Activated CD8-positive, alpha-beta T cell treated with anti-CD3 and anti-CD28 coated beads for 36 hours (primary cell): ENCODE measurements around the gene DMRT1. TPM values are rescaled to one million over a fixed set of nuclear protein-coding genes. Genes with fewer than 3 reads are reported as not detected.

Experiments
- ATAC-seq: fragments of 200-7000 bp; cut with Tn5 transposase; one replicate; pipeline ENCODE4 v1.10.0; 2021; ENCODE audit warnings: mild to moderate bottlenecking, moderate library complexity
- CTCF ChIA-PET: fragments of 350-600 bp; sonication (Branson Sonifier 250); formaldehyde crosslinking; loops from one replicate; lab custom pipeline; 2021; ENCODE audit warnings: antibody characterized with exemption; lab: Charles Lee
- POLR2A ChIA-PET: fragments of 350-600 bp; sonication (Branson Sonifier 250); formaldehyde crosslinking; loops from one replicate; lab custom pipeline; 2021; ENCODE audit warnings: antibody characterized with exemption; lab: Charles Lee
- DNase-seq: peaks from one replicate; pipeline ENCODE4 v3.0.0-alpha.2; 2020
- H3K27ac Mint-ChIP-seq: one replicate; pipeline ENCODE4 v1.8.0; 2021; ENCODE audit warnings: mild to moderate bottlenecking, mixed read lengths
- H3K27me3 Mint-ChIP-seq: one replicate; pipeline ENCODE4 v1.8.0; 2021; ENCODE audit warnings: mixed read lengths
- H3K36me3 Mint-ChIP-seq: one replicate; pipeline ENCODE4 v1.8.0; 2021; ENCODE audit warnings: low read depth, mixed read lengths
- H3K4me1 Mint-ChIP-seq: one replicate; pipeline ENCODE4 v1.8.0; 2021; ENCODE audit warnings: low read depth, mixed read lengths
- H3K4me3 Mint-ChIP-seq: one replicate; pipeline ENCODE4 v1.8.0; 2021; ENCODE audit warnings: mild to moderate bottlenecking, moderate library complexity, mixed read lengths
- H3K9me3 Mint-ChIP-seq: one replicate; pipeline ENCODE4 v1.8.0; 2021; ENCODE audit warnings: mixed read lengths
- intact Hi-C: fragments of 100-400 bp; cut with micrococcal nuclease; formaldehyde crosslinking; loops from one replicate; pipeline ENCODE4 v1.10.0; 2022
- total RNA-seq, 2 experiments: library from RNA; stranded (reverse); gene quantifications; one replicate each; pipeline ENCODE4 v1.2.3, GENCODE V29; 2021
- TF ChIP-seq, protein P1 (sequence below): fragments of 200-600 bp; IDR thresholded peaks from one replicate; pipeline ENCODE4 v1.8.0; 2022; ENCODE audit warnings: antibody characterized with exemption, mild to moderate bottlenecking

Gene DMRT1
- total RNA-seq, 2 experiments from 2014 or later: not detected

DNA sequence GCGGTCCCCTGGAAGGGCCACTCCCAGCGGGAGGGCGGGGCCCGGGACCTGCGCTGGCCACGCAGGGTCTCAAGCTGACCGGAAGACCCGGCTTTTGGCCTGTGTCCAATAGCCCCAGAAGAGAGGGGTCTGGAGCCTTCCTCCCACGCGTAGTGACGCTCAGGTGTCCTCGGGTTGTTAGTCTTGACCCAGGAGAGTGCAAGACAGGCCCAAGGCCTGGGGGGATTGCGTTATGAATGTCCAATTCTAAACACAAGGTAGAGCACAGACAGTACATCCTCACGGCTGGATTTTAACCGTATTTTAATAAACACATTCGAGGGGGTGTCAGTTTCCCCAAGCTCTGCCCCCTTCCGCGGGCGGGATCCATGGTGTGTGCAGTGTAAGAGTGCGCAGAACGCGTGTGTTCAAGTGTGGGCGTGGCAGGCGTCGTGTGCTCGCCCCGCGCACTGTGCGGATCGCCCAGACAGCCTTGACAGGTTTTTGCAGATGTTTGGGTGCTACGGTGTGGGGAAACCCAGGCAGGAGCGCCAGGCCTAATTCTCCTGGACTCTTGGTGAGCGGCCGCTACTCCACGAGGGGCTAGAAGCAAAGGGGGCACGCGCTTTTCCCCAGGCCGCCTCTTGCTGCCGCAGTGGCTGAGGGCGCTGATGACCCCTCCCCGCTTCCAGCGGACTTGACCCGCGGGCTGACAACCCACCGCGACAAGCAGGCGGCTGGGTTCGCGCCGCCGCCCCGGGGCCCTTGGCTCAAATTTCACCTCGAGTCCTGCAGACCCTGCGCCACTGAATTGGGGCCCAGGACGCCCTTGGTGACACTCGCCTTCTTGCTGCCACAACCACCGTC lies 128.9 kb downstream of the DMRT1 start:
- intact Hi-C loops: loop anchor here (10.0 kb wide), 1 partner anchor 126 kb away; the partner anchor contains the start of gene DMRT1
- DNase-seq: no peak
- POLR2A ChIA-PET: no interaction called here
- Mint-ChIP-seq H3K27me3 (peaks cover 74% of the 10 kb centered on the region), H3K27ac (no peak overlapping the region), H3K4me3 (peak overlapping the region; percentile 27), H3K36me3 (peaks cover 3% of the 10 kb centered on the region), H3K9me3 (no peaks in the 10 kb centered on the region), H3K4me1 (peaks cover 13% of the 10 kb centered on the region)
- TF ChIP-seq, protein P1, sequence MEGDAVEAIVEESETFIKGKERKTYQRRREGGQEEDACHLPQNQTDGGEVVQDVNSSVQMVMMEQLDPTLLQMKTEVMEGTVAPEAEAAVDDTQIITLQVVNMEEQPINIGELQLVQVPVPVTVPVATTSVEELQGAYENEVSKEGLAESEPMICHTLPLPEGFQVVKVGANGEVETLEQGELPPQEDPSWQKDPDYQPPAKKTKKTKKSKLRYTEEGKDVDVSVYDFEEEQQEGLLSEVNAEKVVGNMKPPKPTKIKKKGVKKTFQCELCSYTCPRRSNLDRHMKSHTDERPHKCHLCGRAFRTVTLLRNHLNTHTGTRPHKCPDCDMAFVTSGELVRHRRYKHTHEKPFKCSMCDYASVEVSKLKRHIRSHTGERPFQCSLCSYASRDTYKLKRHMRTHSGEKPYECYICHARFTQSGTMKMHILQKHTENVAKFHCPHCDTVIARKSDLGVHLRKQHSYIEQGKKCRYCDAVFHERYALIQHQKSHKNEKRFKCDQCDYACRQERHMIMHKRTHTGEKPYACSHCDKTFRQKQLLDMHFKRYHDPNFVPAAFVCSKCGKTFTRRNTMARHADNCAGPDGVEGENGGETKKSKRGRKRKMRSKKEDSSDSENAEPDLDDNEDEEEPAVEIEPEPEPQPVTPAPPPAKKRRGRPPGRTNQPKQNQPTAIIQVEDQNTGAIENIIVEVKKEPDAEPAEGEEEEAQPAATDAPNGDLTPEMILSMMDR: no peak
- CTCF ChIA-PET: no interaction called here
- no peak for ATAC-seq

DNA sequence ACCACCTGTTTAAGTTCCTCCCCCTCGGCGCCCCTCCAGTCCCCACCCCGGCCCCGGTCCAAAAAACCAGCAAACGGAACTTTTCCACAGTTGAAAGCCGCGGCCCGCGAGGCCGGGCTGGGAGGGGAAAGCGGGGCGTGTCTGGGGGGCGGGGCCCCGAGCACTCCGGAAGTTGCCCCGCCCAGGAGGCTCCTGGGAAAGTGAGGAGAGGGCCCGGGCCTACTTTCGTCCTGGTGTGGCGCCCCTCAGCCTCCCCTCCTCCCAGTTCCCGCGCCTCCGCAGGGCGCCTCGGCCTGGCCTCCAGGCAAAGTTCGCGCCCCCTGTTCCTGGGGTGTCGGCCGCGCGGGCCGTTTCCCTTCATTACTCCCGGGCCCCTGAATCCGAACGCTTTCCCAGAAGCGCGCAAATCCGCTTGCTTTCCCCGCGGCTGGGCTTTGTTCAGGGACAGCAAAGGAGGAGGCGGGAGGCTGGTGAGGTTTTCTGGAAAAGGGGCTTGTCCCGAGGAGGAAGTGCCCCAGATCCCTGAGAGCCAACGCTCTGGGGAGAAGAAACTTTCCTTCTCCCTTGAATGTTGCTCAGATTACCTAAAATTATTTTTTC lies 130.5 kb downstream of the DMRT1 start:
- no peak for ATAC-seq
- H3K4me1 Mint-ChIP-seq: peaks cover 13% of the 10 kb centered on the region
- no peaks in the 10 kb centered on the region for H3K9me3 Mint-ChIP-seq
- no peak overlapping the region for H3K27ac Mint-ChIP-seq
- CTCF ChIA-PET: no interaction called here
- TF ChIP-seq, protein P1: no peak
- H3K4me3 Mint-ChIP-seq: peak overlapping the region; percentile 19
- H3K27me3 Mint-ChIP-seq: peaks cover 70% of the 10 kb centered on the region
- POLR2A ChIA-PET: no interaction called here
- intact Hi-C loops: loop anchor here (2.0 to 10.0 kb wide), 2 partner anchors 77 to 127 kb away; partner anchors contain the start of gene DMRT1
- no peak for DNase-seq
- H3K36me3 Mint-ChIP-seq: peaks cover 3% of the 10 kb centered on the region

DNA sequence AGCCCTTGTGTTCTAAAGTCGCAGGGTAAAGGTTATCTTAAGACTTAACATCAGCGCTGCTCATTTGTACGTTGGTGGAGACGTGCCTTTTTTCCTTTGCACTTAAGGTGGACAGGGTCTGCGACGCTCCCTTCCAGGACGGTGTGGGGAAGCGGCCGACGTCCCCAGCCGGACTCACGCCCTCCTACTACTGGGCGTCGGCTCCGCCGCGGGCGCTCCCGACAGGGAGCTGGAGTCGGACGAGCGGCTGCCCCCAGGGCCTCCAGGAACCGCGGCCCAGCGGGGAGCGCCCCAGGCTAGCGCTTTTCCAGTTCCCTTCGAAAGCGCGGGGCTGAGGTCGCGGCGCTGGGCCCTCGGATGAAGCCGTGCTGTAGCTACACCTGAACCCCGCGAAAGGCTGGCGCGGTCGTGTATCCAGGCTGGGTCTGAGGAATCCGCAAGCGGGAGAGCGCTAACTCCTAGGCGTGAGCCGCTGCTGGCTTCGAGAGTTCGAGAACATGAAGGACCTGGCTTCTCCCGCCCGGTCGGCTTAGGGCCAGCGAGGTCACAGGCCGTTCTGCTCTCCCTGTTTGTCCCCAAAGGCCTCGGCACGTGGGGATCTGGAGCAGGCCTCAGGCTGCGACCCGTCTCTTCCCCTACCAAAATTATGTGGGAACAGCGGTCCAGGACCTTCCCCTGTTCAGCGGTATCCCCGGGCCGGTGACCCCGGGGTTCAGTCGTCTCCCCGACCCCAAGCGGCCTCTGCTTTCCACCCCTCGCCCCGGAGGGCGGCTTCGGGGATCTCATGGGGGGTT lies 131.2 kb downstream of the DMRT1 start:
- no peak for DNase-seq
- Mint-ChIP-seq H3K4me3 (no peak overlapping the region), H3K27ac (no peak overlapping the region), H3K4me1 (peaks cover 13% of the 10 kb centered on the region), H3K36me3 (peaks cover 3% of the 10 kb centered on the region), H3K9me3 (no peaks in the 10 kb centered on the region), H3K27me3 (peaks cover 67% of the 10 kb centered on the region)
- peak; percentile 11 for ATAC-seq
- CTCF ChIA-PET: no interaction called here
- POLR2A ChIA-PET: no interaction called here
- intact Hi-C loops: loop anchor here (2.0 to 10.0 kb wide), 2 partner anchors 76 to 128 kb away; partner anchors contain the start of gene DMRT1
- TF ChIP-seq, protein P1: no peak

DNA sequence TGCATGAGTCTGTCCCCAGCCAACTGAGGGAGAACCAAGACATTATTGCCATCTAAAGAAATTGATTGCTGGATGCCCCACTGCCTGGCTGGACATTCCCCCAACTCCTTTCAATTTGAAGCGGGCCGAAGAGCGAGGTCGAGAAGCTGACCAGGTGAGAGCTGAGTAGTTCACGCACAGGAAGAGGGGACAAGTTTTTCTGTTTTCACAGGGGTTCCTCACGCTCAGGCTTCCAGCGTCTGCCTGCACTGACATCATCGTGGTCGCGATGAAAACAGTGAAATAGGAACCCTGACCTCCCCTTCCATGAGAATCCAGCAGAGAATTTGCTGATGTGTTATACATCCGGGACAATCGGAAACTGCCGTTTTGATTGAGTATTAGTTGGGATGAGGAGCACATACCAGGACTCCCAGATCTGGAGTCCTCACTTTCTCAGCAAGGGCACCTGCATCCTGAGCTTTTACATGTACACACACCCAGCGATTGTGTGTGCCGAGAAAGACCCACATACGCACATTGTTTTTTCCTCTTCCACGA lies 131.9 kb downstream of the DMRT1 start:
- no peak for ATAC-seq
- POLR2A ChIA-PET: interaction anchor here (0.7 kb wide), 1 partner anchor 49 kb away, joined by 3 read pairs; no protein-coding TSS in a partner anchor
- DNase-seq: no peak
- H3K4me1 Mint-ChIP-seq: peaks cover 9% of the 10 kb centered on the region
- no peaks in the 10 kb centered on the region for H3K9me3 Mint-ChIP-seq
- H3K27me3 Mint-ChIP-seq: peaks cover 69% of the 10 kb centered on the region
- no peak overlapping the region for H3K4me3 Mint-ChIP-seq
- no peak overlapping the region for H3K27ac Mint-ChIP-seq
- CTCF ChIA-PET: no interaction called here
- intact Hi-C loops: loop anchor here (2.0 to 10.0 kb wide), 2 partner anchors 75 to 129 kb away; partner anchors contain the start of gene DMRT1
- H3K36me3 Mint-ChIP-seq: peaks cover 3% of the 10 kb centered on the region
- TF ChIP-seq, protein P1: no peak
